ENCODE data around the gene EXOC1L.

GRCh38 chr4:55864577-55865223 is 45.1 kb downstream of the EXOC1L start:
- TF ChIP-seq CTCF (tag by site-specific recombination; IDR thresholded peaks at IDR 0.05) (no peak), ZSCAN4 (tag by site-specific recombination; IDR thresholded peaks at IDR 0.05) (no peak), YY1 (tag by site-specific recombination; IDR thresholded peaks at IDR 0.05) (no peak), ZBTB8A (tag by site-specific recombination; IDR thresholded peaks at IDR 0.05) (no peak), ZEB2 (tag by site-specific recombination; IDR thresholded peaks at IDR 0.05) (no peak), ZNF404 (tag by site-specific recombination; IDR thresholded peaks at IDR 0.05) (no peak), REPIN1 (tag by site-specific recombination; IDR thresholded peaks at IDR 0.05; ENCODE audit: low read depth) (no peak), ZNF366 (tag by site-specific recombination; conservative IDR thresholded peaks at IDR 0.05) (no peak)
